Activated CD4-positive, alpha-beta T cell treated with anti-CD3 and anti-CD28 coated beads, Interleukin-2, Interleukin-4, amounts not matched to agents 100 ng/mL and 50 ng/mL, durations not matched to agents 16 hours and 8 hours (primary cell): ENCODE results near the gene APOC3.

Source experiments
- DNase-seq: peaks from one replicate; pipeline ENCODE4 v3.0.0-alpha.2; 2020; ENCODE audit warnings: low spot score

APOC3 gene

GRCh38 chr11:116876656-116877055 is 46.9 kb downstream of the APOC3 start:
- DNase-seq, result no peak

GRCh38 chr11:116879800-116880625 is 50.3 kb downstream of the APOC3 start:
- DNase-seq, result peak; percentile 58

- no peak for DNase-seq
Measured at GRCh38 chr11:116881143-116881542, 51.4 kb downstream of the APOC3 start.

GRCh38 chr11:116882386-116882785 is 52.7 kb downstream of the APOC3 start:
- peak; percentile 35 for DNase-seq
